ENCODE data around the gene TRPC6.
"Not testable (repeated sequence)": the region's sequence is repeated elsewhere in the genome, so short reads cannot be mapped to it uniquely, and the experiment has no call there.

The TRPC6 gene

DNA sequence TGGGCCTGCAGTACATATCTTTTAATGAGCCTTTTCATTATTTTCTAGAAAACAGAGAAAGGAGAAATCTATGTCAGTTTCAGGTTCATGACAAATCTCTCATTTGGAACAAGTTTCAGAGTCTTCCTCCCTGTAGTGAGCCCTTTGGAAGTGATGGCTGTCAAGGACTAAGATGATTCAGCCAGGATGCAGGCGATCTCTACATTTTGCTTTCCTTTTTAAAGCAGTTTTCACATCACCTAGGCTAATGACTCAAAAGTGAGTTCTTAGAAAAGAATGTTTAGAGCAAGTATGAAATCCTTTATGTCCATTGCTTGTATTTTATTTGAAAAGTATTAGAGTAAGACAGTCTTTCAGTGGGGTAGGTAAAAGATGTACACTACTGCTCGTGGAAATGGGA is 130.1 kb downstream of the TRPC6 start:
- DNase-seq (ENCODE audit: low read depth in 2 of 2): no peak

DNA sequence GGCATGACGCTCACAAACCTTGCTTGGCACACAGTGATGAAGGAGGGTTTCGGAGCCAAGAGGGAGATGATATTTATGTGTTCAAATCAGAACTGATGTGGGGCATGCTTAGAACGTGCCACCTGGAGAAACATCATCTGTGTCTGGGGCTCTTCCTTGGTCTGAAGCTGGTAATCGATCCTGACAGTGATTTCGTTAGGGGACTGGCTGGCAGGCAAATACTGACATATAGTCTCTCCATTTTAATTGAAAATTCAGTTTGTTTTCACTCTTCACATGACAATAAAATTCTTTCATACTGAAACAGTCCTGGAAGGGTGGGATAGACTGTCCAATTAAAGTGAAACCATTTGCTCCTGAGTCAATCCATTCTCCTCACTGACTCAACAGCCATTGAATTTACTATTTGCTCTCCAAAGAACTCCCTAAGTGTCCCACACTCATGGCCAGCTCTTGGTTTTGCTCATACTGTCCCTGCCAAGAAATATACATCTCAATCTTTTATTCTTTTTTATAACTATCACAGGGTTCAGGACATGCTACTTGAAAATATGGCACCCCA is 134.8 kb downstream of the TRPC6 start:
- DNase-seq (ENCODE audit: low read depth in 2 of 2): no peak

DNA sequence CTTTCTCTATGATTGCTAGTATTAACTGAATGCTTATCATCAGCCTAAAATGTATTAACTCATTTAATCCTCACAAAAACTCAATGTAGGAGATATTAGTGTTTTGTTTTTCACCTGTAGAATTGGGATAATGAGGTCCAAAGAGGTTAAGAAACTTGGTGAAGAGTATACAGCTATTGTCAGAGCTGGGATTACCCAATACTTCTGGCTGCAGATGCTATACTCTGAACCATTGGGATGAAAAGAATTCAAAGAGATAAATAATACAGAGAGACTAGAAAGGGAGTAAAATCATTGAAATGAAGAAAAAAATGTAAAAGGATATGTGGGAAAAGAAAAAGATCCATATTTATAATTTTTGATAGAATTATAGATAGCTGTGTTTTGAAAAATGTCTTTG is 137.1 kb downstream of the TRPC6 start:
- no peak for DNase-seq (ENCODE audit: low read depth in 2 of 2)

DNA sequence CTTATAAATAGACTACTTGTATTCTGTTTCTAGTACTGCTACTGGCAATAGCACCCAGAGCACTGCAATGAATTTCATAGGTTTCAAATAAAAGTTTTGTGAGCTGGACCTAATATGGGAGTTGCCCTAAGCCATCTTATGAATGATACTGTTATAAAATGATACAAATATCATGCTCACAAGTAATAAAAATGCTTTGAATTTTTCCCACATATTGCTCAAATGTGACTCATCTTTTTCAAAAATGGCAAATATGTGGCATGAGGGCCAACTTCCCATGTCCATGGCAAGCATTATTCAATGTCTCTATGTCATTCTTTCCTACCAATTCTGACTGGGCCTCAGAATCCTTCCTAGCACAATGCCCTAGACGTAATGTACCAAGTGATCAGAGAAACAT is 137.6 kb downstream of the TRPC6 start:
- DNase-seq (ENCODE audit: low read depth in 2 of 2): no peak

DNA sequence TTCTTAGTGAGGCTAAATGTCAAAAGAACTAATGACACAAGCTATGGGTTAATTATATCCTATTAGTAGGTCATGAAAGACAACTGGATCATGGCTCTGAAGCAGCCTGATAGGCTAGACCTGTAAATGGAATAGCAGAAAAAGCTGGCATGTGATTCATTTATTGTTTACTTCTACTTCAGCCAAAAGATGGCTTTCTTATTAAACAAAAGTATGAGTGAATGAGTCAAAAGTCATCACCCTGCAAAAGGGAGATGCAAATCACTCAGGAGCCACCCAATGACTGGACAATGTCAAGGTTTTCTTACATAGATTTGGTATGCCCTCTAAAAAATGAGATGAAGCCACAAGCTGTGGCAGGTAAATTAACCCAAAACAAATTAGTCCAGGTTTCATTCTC is 138.0 kb downstream of the TRPC6 start:
- no peak for DNase-seq (ENCODE audit: low read depth in 2 of 2)

DNA sequence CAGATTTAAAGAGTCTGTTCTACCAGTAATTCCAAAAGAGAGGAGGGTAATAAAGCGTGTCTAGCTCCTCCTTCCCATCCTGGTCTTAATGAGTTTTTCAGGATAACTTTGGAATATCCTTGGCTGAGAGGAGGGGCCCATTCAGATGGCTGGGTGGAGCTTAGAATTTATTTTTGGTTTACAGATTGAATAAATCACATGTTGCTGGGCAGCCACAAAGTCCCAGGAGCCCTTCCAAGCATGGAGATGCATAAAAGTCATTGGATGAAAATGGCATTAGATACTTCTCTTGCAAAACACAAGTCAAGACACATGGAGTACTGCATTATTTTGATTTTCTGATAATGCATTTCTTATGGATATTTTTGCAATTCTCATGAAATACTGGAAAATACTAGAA is 139.0 kb downstream of the TRPC6 start:
- no peak for DNase-seq (ENCODE audit: low read depth in 2 of 2)

DNA sequence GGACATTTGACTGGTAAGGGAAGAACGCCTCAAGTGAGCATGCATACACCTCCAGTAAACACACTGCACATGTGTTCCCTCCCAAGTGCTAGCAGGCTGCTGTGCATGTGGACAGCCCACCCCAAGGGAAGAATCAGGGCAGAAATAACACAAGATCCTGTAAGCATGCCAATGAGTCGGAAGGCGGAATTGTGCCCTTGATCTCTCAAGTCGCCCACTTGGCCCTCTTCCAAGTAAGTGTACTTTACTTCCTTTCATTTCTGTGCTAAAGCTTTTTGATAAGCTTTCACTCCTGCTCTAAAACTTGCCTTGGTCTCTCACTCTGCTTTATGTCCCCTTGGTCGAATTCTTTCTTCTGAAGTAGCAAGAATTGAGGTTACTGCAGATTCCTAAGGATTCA is 139.6 kb downstream of the TRPC6 start:
- DNase-seq (ENCODE audit: low read depth in 2 of 2): no peak

DNA sequence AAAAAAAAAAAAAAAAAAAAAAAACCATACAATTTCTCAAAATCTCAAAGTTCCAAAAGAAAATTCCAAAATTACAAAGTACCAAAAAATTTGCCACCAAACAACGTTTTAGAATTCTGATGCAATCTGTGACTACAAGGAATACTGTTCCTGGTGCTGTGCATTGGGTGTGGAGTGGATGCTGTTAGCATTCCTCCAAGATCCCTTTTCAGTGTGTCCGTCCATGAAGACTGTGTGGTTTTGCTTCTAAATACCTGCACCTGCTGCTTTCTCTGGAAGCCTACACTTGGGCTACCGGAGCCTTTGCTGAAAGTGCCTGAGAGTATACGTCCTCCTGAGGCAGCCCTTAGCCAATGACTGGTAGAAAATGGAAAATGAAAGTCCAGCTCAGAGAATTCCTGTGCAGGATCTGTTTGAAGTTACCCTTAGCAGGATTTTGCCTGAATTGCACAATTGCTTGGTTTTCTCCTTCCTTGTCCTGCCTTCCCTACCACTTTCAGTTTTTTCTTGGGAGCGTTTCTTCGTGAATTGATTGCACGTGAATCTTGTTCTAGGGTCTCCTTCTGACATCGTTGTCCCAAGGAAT is 140.8 kb downstream of the TRPC6 start:
- no peak for DNase-seq (ENCODE audit: low read depth in 2 of 2)

DNA sequence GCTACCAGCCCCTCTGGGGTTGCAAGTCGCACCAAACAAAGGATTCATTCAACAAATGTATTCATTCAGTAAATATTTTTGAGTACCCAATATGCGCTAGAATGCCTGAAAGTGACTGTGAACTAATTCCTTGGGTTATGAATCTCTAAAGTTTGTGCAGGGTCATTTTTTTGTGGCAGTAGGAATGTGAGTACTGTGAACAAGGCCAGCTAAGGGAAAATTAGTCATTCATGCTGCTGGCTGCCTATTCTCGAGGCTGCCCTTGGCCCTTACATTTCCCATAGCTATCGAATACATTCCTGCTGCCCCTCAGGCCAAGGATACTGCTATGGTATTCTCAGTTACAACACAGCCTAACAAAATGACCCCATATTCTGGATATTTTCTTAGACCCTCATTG is 141.6 kb downstream of the TRPC6 start:
- no peak for DNase-seq (ENCODE audit: low read depth in 2 of 2)

DNA sequence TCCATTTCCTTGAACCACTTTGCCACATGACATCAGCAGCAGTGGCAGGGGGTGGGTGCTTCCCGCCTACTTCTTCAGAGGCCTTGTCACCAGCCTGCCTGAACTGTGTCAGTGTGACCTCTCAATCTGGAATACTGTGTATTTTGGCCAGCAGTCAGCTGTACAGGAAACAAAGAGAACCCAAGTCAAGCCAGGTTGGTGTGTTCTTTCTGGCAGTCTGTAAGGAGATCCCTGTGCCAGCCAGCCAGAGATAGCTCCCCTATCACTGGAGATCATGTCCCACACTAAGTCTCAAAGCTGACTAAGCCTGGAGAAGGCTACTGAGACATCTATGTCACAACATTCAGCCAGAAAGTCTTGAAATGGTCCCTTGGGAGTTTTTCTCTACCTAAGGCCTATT is 142.1 kb downstream of the TRPC6 start:
- no peak for DNase-seq (ENCODE audit: low read depth in 2 of 2)

DNA sequence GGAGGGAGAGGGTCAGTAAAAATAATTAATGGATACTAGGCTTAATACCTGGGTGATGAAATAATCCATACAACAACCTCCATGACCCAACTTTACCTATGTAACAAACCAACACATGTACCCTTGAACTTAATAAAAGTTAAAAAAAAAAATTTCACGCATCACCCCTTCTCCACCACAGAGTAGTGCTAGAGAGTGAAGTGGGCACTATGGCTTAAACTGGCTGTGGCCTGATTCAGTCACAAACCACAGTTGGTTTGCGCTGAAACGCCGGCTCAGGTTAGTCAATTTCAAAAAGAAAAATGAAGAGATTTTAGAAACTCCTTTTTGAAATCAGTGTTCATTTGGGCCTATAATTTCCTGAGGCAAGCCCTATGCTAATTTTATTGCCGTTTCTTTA is 144.3 kb downstream of the TRPC6 start:
- no peak for DNase-seq (ENCODE audit: low read depth in 2 of 2)

DNA sequence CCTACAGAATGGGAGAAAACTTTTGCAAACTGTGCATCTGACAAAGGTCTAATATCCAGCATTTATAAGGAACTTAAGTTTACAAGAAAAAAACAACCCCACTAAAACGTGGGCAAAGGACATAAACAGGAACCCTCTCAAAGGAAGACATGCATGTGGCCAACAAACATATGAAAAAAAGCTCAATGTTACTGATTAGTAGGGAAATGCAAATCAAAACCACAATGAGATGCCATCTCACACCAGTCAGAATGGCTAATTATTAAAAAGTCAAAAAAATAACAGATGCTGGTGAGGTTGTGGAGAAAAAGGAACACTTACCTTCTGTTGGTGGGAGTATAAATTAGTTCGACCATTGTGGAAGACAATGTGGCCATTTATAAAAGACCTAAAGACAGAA is 145.1 kb downstream of the TRPC6 start:
- DNase-seq (ENCODE audit: low read depth in 2 of 2): not testable (repeated sequence)

DNA sequence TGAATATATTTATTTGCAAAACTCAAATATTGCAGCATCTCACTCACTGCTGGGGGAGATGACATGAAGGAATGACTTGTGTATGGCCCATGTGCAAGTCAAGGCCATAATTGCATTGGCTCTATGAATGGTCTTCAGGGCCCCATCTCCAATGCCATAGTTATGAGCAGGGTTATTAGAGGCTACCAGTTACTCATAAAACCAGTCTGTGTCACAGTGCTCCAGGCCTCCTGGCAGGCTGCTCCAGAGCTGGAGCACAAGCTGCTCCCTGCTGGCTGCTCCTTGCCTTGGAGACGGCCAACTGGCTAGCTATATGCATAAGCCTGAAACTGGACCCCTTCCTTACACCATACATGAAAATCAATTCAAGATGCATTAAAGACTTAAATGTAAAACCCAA is 145.7 kb downstream of the TRPC6 start:
- DNase-seq (ENCODE audit: low read depth in 2 of 2): no peak

DNA sequence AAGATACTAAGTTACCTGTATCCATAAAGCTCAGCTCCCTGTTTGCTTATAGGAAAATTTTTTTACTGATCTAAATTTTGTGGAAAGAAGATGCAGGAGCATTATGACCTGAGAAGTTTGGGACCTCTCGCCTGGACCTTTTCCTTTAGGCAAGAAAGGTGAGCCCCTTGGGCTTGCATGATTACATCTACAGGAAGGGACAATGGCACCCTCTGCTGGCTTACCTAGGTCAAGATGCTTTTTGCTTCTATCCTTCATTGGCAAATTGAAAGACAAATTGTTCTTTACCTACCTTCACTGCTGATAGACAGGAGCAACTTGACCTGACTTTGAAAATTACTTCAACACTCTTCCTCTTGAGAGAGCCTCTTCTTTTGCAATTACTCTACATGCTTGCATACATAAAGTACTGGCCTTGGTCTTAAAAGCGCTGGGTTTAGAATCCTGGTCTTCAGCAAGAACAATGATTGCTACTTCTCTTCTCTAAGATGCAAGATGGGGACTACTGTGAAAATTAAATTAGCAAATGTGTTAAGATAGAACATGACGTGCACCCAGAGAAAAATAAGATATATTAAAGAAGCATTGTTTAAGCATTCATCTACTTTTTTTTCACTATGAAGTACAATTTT is 147.2 kb downstream of the TRPC6 start:
- DNase-seq (ENCODE audit: low read depth in 2 of 2): no peak

DNA sequence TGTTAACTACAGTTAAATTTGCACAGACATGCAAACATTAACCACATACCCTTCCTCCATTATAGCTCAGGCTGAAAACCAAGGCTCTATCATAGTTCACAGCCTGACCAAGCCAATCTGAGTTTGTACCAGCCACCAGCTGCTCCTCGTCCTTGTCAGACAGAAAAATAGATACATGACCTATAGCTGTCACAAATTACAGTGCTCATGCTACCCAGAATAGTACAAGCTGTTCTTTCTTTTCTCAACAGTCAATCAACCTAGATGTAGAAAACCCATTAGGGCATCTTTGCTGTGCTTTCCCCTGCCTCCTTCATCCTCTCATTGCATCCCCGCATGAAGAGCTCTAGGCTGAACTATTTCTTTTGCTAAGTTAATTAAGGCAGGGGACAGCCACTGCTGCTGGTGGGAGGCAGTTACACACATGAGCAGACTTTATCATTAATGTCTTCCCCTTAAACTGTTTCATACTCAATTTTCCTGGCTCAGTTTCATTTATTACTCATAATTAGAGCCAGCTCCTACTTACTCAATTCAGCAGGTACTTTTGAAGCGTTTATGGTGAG is 148.3 kb downstream of the TRPC6 start:
- DNase-seq (ENCODE audit: low read depth in 2 of 2): no peak

DNA sequence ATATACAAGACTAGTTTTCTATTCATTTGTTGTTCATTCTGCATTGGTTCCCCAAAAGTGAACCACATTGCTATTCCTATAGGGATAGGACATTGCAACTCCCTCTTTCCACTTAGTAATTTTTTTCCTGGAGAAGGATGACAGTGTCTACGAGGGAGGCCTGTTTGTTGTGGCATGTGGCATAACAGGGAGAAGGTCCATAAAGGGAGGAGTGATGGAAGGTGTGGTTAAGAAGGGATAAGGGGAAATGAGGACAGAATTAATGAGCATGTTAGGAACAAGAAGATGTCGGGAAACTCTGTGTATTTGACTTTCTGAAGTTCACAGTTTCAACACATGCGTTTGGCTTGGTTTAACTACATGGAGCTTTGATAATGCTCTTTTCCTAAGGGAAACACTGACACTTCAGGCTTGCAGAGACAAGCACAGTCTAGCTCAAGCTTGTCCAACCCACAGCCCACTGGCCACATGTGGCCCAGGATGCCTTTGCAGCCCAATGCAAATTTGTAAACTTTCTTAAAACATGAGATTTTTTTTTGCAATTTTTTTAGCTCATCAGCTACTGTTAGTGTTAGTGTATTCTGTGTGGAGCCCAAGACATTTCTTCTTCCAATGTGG is 149.7 kb downstream of the TRPC6 start:
- no peak for DNase-seq (ENCODE audit: low read depth in 2 of 2)

DNA sequence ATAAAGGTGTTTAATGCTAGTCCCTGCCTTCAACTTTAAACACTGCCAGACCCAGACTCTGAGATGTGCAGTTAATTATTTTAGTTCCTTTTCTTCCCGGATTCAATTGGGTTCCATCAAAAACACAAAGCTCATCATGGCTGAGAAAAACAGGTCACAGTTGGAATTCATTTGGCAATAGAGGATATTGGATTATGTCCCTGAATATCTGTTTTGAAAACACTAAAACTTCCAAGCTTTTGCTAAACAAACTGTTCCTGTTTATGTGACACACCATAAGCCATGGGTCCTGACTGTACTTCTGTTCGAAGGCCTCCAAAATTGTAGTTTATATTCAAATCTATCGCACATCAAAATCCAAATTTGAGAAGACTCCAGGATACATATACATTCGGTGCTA is 150.7 kb downstream of the TRPC6 start:
- no peak for DNase-seq (ENCODE audit: low read depth in 2 of 2)

DNA sequence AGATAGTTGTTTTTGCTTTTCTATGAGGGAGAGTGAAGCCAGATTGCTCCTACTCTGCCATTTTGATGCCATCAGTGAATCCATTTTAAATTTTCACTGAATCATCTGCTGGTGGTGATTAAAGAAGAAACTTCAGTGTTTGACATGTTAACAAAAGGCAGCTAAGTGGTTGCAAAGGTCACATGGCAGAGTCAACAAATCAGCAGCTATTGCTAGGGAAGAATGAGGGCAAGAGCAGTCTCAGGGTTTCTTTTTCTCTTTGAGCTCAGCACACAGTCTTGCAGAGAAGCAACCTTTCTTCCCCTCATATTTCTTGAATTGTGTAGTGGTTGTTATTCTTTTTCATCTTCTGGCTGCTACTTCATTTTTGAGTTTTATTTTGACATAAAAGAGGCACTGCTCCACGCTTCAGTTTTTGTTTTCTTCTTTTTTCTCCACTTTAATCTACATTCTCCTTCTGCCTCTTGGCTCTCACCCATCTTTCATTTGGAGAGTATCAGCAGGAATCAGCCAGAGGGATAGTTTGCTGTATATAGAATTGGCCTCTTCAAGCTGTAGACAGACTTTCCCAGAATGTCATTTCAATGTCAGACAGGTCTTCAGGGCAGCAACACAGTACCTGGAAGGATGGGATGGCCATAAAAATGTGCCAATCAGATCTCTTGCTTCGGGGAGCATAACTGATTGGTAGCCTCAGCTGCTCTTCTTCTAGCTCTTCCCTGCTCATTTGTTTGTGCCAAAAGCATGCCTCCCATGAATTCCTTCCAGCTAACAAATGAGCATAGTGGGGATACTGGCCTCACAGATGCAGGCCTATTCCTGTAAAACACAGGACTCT is 153.9 kb downstream of the TRPC6 start:
- no peak for DNase-seq (ENCODE audit: low read depth in 2 of 2)

DNA sequence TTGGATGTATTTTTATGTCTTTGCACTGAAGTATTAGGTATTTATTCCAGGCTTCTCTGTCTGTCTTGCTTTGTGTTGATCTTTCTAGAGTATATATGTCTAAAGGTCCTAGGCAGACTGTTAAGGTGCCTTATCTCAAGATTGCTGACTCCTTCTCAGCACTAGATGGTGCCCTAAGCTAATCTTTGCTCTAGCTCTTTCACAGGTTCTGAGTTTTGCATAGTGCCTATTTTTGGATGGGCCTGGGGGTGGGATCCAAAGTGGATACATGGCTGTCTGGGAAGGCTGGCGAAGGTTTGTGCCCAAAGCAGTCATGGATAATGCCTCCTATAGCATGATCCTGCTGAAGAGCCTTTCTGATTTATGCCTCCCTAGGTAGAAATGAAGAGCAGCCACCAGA is 154.9 kb downstream of the TRPC6 start:
- no peak for DNase-seq (ENCODE audit: low read depth in 2 of 2)

DNA sequence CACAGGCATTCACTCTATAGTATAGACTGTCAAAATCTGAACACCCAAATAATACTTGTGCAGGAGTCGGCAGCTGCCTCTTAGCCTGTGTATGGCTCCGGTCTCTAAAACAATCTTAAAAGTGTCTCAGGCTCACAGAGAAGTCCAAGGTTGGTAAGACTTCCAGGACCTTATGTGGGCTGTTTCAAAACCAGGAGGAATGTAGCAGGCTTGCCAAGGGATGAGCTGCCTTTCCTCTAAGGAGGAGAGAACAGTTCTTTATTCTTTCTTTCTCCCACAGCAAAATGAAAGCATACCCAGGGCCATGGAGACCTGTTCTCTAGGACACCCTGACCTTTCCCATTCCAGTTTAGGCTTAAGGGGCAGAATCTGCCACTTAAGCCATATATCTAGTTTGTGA is 176.5 kb downstream of the TRPC6 start:
- DNase-seq (ENCODE audit: low read depth in 2 of 2): no peak
